GM18505 (cell line): Measurements from ENCODE around the gene SEC31B.

Experiments used
- ATAC-seq: cut with Tn5 transposase; IDR thresholded peaks from one replicate; pipeline ENCODE4 v1.9.1; 2021; ENCODE audit not compliant: unreplicated experiment
- POLR2A ChIP-seq: IDR thresholded peaks from 4 replicates; pipeline ENCODE4 v1.6.1; 2011; ENCODE audit warnings: borderline replicate concordance; ENCODE audit not compliant: insufficient read depth, insufficient read length; ENCODE audit errors: extremely low read depth

The SEC31B gene

GRCh38 chr10:100522107-100522801 lies 2.6 kb upstream of the SEC31B start:
- ATAC-seq: no peak
- TF ChIP-seq POLR2A: no peak

GRCh38 chr10:100520811-100521210 lies 1.1 kb upstream of the SEC31B start:
- TF ChIP-seq POLR2A: no peak
- no peak for ATAC-seq

GRCh38 chr10:100518761-100519241 lies 860 bp downstream of the SEC31B start:
- no peak for TF ChIP-seq POLR2A
- no peak for ATAC-seq

- ATAC-seq: no peak
- no peak for TF ChIP-seq POLR2A
Measured at GRCh38 chr10:100516847-100517246, 2.8 kb downstream of the SEC31B start.

GRCh38 chr10:100515612-100516011 lies 4.0 kb downstream of the SEC31B start:
- ATAC-seq: no peak
- no peak for TF ChIP-seq POLR2A

- no peak for TF ChIP-seq POLR2A
- ATAC-seq: no peak
Measured at GRCh38 chr10:100510533-100511308, 8.9 kb downstream of the SEC31B start.

- no peak for TF ChIP-seq POLR2A
- no peak for ATAC-seq
Measured at GRCh38 chr10:100509241-100509840, 10.3 kb downstream of the SEC31B start.

GRCh38 chr10:100508691-100509150 lies 10.9 kb downstream of the SEC31B start:
- ATAC-seq: no peak
- no peak for TF ChIP-seq POLR2A

GRCh38 chr10:100508266-100508665 lies 11.4 kb downstream of the SEC31B start:
- ATAC-seq: no peak

GRCh38 chr10:100507357-100507732 lies 12.3 kb downstream of the SEC31B start:
- no peak for ATAC-seq
- TF ChIP-seq POLR2A: no peak

More at GRCh38 chr10:100508266-100508665, 11.4 kb downstream of the SEC31B start:
- TF ChIP-seq POLR2A: no peak

GRCh38 chr10:100506596-100507356 lies 12.9 kb downstream of the SEC31B start:
- ATAC-seq: no peak

GRCh38 chr10:100505164-100505563 lies 14.5 kb downstream of the SEC31B start:
- TF ChIP-seq POLR2A: no peak
- ATAC-seq: no peak

More at GRCh38 chr10:100506596-100507356, 12.9 kb downstream of the SEC31B start:
- TF ChIP-seq POLR2A: no peak

- no peak for TF ChIP-seq POLR2A
- no peak for ATAC-seq
Measured at GRCh38 chr10:100504096-100504495, 15.6 kb downstream of the SEC31B start.

- no peak for TF ChIP-seq POLR2A
- no peak for ATAC-seq
Measured at GRCh38 chr10:100502926-100503494, 16.7 kb downstream of the SEC31B start.
